WTC11 (cell line): ENCODE data around the gene TOMM6. TPM values are rescaled to one million over a fixed set of nuclear protein-coding genes. Genes with fewer than 3 reads are reported as not detected.

ENCODE experiments used
- ATAC-seq: fragments of 200-7000 bp; cut with Tn5 transposase; 2 replicates; pipeline ENCODE4 v1.10.0; 2021; ENCODE audit warnings: mild to moderate bottlenecking, moderate library complexity
- CTCF ChIA-PET: fragments of 300-600 bp; sonication (Branson Sonifier 250); formaldehyde crosslinking; loops from one replicate; lab custom pipeline; 2021; ENCODE audit warnings: antibody characterized with exemption; lab: Charles Lee
- POLR2A ChIA-PET: fragments of 350-600 bp; sonication (Branson Sonifier 250); formaldehyde crosslinking; loops from one replicate; lab custom pipeline; 2021; ENCODE audit warnings: antibody characterized with exemption; lab: Charles Lee
- DNase-seq: peaks from one replicate; pipeline ENCODE4 v3.0.0; 2021; ENCODE audit warnings: low spot score
- H3K27ac Mint-ChIP-seq: 2 replicates; pipeline ENCODE4 v1.8.0; 2021; ENCODE audit warnings: mixed read lengths
- H3K27me3 Mint-ChIP-seq: 2 replicates; pipeline ENCODE4 v1.8.0; 2021; ENCODE audit warnings: low read depth, mild to moderate bottlenecking, moderate library complexity, mixed read lengths
- H3K36me3 Mint-ChIP-seq: 2 replicates; pipeline ENCODE4 v1.8.0; 2021; ENCODE audit warnings: mixed read lengths
- H3K4me1 Mint-ChIP-seq: 2 replicates; pipeline ENCODE4 v1.8.0; 2022; ENCODE audit warnings: mixed read lengths
- H3K4me3 Mint-ChIP-seq: 2 replicates; pipeline ENCODE4 v1.8.0; 2021; ENCODE audit warnings: mild to moderate bottlenecking, moderate library complexity, mixed read lengths
- H3K9me3 Mint-ChIP-seq: 2 replicates; pipeline ENCODE4 v1.8.0; 2021; ENCODE audit warnings: mixed read lengths
- AR ChIP-seq: fragments of 250-450 bp; sonication (Bioruptor Pico); IDR thresholded peaks from 2 replicates; pipeline ENCODE4 v1.9.0; 2021; ENCODE audit warnings: mild to moderate bottlenecking
- ATF6 ChIP-seq: sonication (generic); formaldehyde crosslinking; IDR thresholded peaks from 2 replicates; pipeline ENCODE4 v1.8.1; 2023; ENCODE audit warnings: mild to moderate bottlenecking, missing genetic modification reagents
- CBFB ChIP-seq: sonication (generic); formaldehyde crosslinking; IDR thresholded peaks from 2 replicates; pipeline ENCODE4 v1.8.1; 2022; ENCODE audit warnings: mild to moderate bottlenecking, low read depth, missing genetic modification reagents
- CREB1 ChIP-seq: sonication (generic); formaldehyde crosslinking; IDR thresholded peaks from 2 replicates; pipeline ENCODE4 v1.8.0; 2023; ENCODE audit warnings: mild to moderate bottlenecking, missing genetic modification reagents
- GABPB1 ChIP-seq: sonication (generic); formaldehyde crosslinking; IDR thresholded peaks from 2 replicates; pipeline ENCODE4 v1.8.1; 2023; ENCODE audit warnings: mild to moderate bottlenecking, missing genetic modification reagents
- JUN ChIP-seq: sonication (generic); formaldehyde crosslinking; IDR thresholded peaks from 2 replicates; pipeline ENCODE4 v1.8.0; 2023; ENCODE audit warnings: mild to moderate bottlenecking, missing genetic modification reagents
- KAT7 ChIP-seq: sonication (generic); formaldehyde crosslinking; IDR thresholded peaks from 2 replicates; pipeline ENCODE4 v1.8.1; 2023; ENCODE audit warnings: missing genetic modification reagents, mild to moderate bottlenecking, borderline replicate concordance
- MXD4 ChIP-seq: fragments of 250-450 bp; sonication (Bioruptor Pico); IDR thresholded peaks from 2 replicates; pipeline ENCODE4 v1.8.0; 2021; ENCODE audit warnings: mild to moderate bottlenecking, moderate library complexity, borderline replicate concordance
- MYBL2 ChIP-seq: sonication (generic); formaldehyde crosslinking; IDR thresholded peaks from 2 replicates; pipeline ENCODE4 v1.8.1; 2023; ENCODE audit warnings: mild to moderate bottlenecking, moderate library complexity, missing genetic modification reagents
- NFATC4 ChIP-seq: fragments of 250-450 bp; sonication (Bioruptor Pico); IDR thresholded peaks from 2 replicates; pipeline ENCODE4 v1.9.0; 2021; ENCODE audit warnings: mild to moderate bottlenecking
- NFE2L1 ChIP-seq: sonication (generic); formaldehyde crosslinking; IDR thresholded peaks from 2 replicates; pipeline ENCODE4 v1.8.1; 2023; ENCODE audit warnings: missing genetic modification reagents
- RELA ChIP-seq: sonication (generic); formaldehyde crosslinking; IDR thresholded peaks from 2 replicates; pipeline ENCODE4 v1.8.1; 2022; ENCODE audit warnings: missing genetic modification reagents, mild to moderate bottlenecking, borderline replicate concordance
- ZMAT4 ChIP-seq: fragments of 250-450 bp; sonication (Bioruptor Pico); IDR thresholded peaks from 2 replicates; pipeline ENCODE4 v1.9.0; 2021; ENCODE audit warnings: mild to moderate bottlenecking
- ZNF138 ChIP-seq: sonication (generic); formaldehyde crosslinking; conservative IDR thresholded peaks from 2 replicates; pipeline ENCODE4 v1.8.1; 2022; ENCODE audit warnings: mild to moderate bottlenecking, moderate library complexity, missing genetic modification reagents
- ZNF232 ChIP-seq: sonication (generic); formaldehyde crosslinking; IDR thresholded peaks from 2 replicates; pipeline ENCODE4 v1.8.0; 2022; ENCODE audit warnings: mild to moderate bottlenecking, missing genetic modification reagents
- ZNF317 ChIP-seq: sonication (generic); formaldehyde crosslinking; IDR thresholded peaks from 2 replicates; pipeline ENCODE4 v1.8.1; 2023; ENCODE audit warnings: low read depth, mild to moderate bottlenecking, moderate library complexity, missing genetic modification reagents, borderline replicate concordance
- ZNF423 ChIP-seq: fragments of 250-450 bp; sonication (Bioruptor Pico); IDR thresholded peaks from 2 replicates; pipeline ENCODE4 v2.1.2; 2022; ENCODE audit warnings: mild to moderate bottlenecking, moderate library complexity
- total RNA-seq: library from RNA; stranded (reverse); gene quantifications from 3 replicates; pipeline ENCODE4 v1.2.3, GENCODE V29; 2021
- TF ChIP-seq, protein P1 (sequence below): sonication (generic); formaldehyde crosslinking; IDR thresholded peaks from 2 replicates; pipeline ENCODE4 v1.8.0; 2023; ENCODE audit warnings: missing genetic modification reagents, mild to moderate bottlenecking, borderline replicate concordance
- TF ChIP-seq, protein P2 (sequence below): sonication (generic); formaldehyde crosslinking; IDR thresholded peaks from 2 replicates; pipeline ENCODE4 v1.8.1; 2023; ENCODE audit warnings: mild to moderate bottlenecking, moderate library complexity, missing genetic modification reagents

The TOMM6 gene
- total RNA-seq, 1 experiment from 2014 or later, result 233 TPM

DNA sequence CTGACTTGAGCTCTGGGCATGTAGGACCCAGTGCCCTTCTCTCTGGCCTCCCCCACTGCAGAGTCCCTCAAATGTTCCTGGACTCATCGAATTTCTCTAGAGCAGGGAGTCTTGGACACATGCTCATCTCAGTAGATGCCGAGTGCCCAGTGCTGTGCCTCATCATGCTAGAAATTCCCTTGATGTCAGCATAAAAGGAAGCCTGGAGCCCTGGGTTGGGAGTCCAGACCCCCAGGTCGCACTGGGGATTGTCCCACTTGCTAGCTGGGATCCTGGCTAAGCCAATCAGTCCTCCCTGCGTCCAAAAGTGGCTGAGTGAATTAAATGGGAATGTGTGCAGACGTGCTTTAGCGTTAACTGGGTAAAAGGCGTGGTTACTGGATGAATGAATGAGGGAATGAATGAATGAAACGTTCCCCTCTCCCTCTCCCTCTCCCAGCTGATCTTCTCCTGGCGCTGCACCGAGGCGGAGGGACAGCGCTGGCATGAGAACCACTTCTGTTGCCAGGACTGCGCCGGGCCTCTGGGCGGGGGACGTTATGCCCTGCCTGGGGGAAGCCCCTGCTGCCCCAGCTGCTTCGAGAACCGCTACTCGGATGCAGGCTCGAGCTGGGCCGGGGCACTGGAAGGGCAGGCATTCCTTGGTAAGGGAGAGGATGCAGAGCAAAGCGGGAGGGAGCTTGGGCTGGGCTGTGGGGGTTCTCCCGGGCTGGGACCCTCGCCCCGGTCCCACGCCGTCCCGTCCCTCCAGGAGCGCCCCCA, 1.6 kb upstream of the TOMM6 start:
- 0 out of 2 replicates have a peak, but pooled peaks have one; percentile 16 for TF ChIP-seq KAT7 (CRISPR knock-in tag)
- no peak for TF ChIP-seq ZNF232
- TF ChIP-seq, all 79 proteins: peak for 1
- peak; percentile 49 for DNase-seq
- ATAC-seq, result peak; percentile 18
- Mint-ChIP-seq H3K9me3 (no peaks in the 10 kb centered on the region), H3K27me3 (peaks cover 53% of the 10 kb centered on the region), H3K4me1 (peaks cover 32% of the 10 kb centered on the region), H3K4me3 (peak overlapping the region; percentile 96), H3K27ac (no peak overlapping the region), H3K36me3 (peaks cover 16% of the 10 kb centered on the region)
- ChIA-PET CTCF (interaction anchor here (0.7 to 4.7 kb wide), 55 partner anchors 8 to 603 kb away, joined by 3 to 71 read pairs (median 6); partner anchors contain the start of genes BYSL, CCND3, MED20 and TAF8), POLR2A (interaction anchor here (0.5 to 2.0 kb wide), 6 partner anchors 110 to 1003 kb away, joined by 3 to 9 read pairs (median 4); partner anchors contain the start of gene TAF8)

DNA sequence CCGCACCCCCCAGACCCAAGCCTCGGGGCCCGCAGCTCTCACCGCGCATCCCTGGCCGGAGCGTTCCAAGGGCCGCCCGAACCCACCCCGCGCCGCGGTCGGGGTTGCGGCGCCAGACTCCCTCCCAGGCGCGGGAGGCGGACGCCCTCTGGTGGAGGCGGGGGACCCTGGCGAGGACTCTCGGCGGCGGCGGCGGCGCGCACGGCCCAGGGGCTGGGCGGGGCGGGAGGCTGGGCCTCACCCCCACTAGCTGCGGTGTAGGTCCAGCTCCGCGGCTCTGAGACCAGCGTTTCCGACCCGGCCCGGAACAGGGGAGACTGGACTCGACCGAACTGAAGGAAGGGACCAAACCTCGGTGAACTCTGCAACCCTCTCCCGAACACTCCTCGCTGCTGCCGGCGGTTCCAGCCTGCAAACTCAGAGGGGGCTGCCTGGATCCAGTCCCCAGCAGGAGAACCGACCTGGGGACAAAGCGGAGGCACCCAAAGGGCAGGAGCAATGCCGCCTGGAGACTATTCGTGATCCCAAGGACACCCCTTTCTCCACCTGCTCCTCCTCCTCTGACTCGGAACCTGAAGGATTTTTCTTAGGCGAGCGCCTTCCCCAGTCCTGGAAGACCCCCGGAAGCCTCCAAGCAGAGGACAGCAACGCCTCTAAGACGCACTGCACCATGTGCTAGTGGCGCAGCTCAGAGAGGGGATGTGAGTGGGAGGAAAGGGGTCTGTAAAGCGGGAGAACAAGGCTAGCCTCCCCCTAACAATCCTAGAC, 859 bp upstream of the TOMM6 start:
- peak; percentile 74 for ATAC-seq
- H3K9me3 Mint-ChIP-seq, result no peaks in the 10 kb centered on the region
- TF ChIP-seq, protein P1, sequence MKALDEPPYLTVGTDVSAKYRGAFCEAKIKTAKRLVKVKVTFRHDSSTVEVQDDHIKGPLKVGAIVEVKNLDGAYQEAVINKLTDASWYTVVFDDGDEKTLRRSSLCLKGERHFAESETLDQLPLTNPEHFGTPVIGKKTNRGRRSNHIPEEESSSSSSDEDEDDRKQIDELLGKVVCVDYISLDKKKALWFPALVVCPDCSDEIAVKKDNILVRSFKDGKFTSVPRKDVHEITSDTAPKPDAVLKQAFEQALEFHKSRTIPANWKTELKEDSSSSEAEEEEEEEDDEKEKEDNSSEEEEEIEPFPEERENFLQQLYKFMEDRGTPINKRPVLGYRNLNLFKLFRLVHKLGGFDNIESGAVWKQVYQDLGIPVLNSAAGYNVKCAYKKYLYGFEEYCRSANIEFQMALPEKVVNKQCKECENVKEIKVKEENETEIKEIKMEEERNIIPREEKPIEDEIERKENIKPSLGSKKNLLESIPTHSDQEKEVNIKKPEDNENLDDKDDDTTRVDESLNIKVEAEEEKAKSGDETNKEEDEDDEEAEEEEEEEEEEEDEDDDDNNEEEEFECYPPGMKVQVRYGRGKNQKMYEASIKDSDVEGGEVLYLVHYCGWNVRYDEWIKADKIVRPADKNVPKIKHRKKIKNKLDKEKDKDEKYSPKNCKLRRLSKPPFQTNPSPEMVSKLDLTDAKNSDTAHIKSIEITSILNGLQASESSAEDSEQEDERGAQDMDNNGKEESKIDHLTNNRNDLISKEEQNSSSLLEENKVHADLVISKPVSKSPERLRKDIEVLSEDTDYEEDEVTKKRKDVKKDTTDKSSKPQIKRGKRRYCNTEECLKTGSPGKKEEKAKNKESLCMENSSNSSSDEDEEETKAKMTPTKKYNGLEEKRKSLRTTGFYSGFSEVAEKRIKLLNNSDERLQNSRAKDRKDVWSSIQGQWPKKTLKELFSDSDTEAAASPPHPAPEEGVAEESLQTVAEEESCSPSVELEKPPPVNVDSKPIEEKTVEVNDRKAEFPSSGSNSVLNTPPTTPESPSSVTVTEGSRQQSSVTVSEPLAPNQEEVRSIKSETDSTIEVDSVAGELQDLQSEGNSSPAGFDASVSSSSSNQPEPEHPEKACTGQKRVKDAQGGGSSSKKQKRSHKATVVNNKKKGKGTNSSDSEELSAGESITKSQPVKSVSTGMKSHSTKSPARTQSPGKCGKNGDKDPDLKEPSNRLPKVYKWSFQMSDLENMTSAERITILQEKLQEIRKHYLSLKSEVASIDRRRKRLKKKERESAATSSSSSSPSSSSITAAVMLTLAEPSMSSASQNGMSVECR (CRISPR knock-in tag), result no peak
- TF ChIP-seq JUN (CRISPR knock-in tag), result no peak
- TF ChIP-seq ZNF317, result no peak
- no peak for TF ChIP-seq CBFB (CRISPR knock-in tag)
- no peak for TF ChIP-seq ZNF423 (CRISPR knock-in tag)
- peak; percentile 73 for TF ChIP-seq GABPB1
- peak; percentile 31; the same call in 1 of the 2 replicates for TF ChIP-seq NFE2L1
- TF ChIP-seq MXD4 (CRISPR knock-in tag), result no peak
- TF ChIP-seq CREB1 (CRISPR knock-in tag), result no peak
- TF ChIP-seq, protein P2, sequence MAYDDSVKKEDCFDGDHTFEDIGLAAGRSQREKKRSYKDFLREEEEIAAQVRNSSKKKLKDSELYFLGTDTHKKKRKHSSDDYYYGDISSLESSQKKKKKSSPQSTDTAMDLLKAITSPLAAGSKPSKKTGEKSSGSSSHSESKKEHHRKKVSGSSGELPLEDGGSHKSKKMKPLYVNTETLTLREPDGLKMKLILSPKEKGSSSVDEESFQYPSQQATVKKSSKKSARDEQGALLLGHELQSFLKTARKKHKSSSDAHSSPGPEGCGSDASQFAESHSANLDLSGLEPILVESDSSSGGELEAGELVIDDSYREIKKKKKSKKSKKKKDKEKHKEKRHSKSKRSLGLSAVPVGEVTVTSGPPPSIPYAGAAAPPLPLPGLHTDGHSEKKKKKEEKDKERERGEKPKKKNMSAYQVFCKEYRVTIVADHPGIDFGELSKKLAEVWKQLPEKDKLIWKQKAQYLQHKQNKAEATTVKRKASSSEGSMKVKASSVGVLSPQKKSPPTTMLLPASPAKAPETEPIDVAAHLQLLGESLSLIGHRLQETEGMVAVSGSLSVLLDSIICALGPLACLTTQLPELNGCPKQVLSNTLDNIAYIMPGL (CRISPR knock-in tag), result peak; percentile 99
- TF ChIP-seq ZMAT4, result no peak
- no peak for TF ChIP-seq AR (CRISPR knock-in tag)
- no peak for TF ChIP-seq ATF6 (CRISPR knock-in tag)
- no peak for TF ChIP-seq NFATC4 (CRISPR knock-in tag)
- TF ChIP-seq MYBL2, result no peak
- 0 out of 2 replicates have a peak, but pooled peaks have one; percentile 44 for TF ChIP-seq KAT7 (CRISPR knock-in tag)
- TF ChIP-seq ZNF138 (CRISPR knock-in tag), result no peak
- TF ChIP-seq RELA, result no peak

More for the DNA sequence above, 859 bp upstream of the TOMM6 start:
- CTCF ChIA-PET, result interaction anchor here (0.6 to 4.7 kb wide), 77 partner anchors 8 to 777 kb away, joined by 3 to 71 read pairs (median 4); partner anchors contain the start of genes BYSL, C6orf132, CCND3 and MED20
- peak; percentile 88 for DNase-seq
- H3K27me3 Mint-ChIP-seq, result peaks cover 45% of the 10 kb centered on the region
- POLR2A ChIA-PET, result interaction anchor here (1.0 to 2.0 kb wide), 5 partner anchors 109 to 263 kb away, joined by 3 to 9 read pairs (median 6); partner anchors contain the start of genes BYSL, MED20 and TAF8
- peak overlapping the region; percentile 96 for H3K4me3 Mint-ChIP-seq
- peaks cover 25% of the 10 kb centered on the region for H3K4me1 Mint-ChIP-seq
- H3K36me3 Mint-ChIP-seq, result peaks cover 19% of the 10 kb centered on the region
- peak overlapping the region; percentile 97 for H3K27ac Mint-ChIP-seq
